Adrenal gland (tissue), 5 donors: Measurements from ENCODE around the gene RGS6.

Experiments used
- POLR2A ChIP-seq, 2 donors: fragments of 450-650 bp; IDR thresholded peaks; one replicate each; pipeline ENCODE4 v1.6.1; 2017; ENCODE audit warnings: antibody characterized with exemption in 2 of 2, mild to moderate bottlenecking in 2 of 2, moderate library complexity in 1 of 2
- TF ChIP-seq, protein P1 (sequence below), 6 experiments: fragments of 450-650 bp in 4 of 6; fragments of 200-600 bp in 2 of 6; sonication (generic) in 1 of 6; IDR thresholded peaks; 1 replicate in 5 of 6; 2 replicates in 1 of 6; pipeline versions ENCODE4 v1.5.1 to v1.8.0; 2016 to 2021; ENCODE audit warnings: antibody characterized with exemption in 6 of 6, mild to moderate bottlenecking in 2 of 6, moderate library complexity in 1 of 6
- donor health status: DM: no; HTN: no; CAD: no.

DNA sequence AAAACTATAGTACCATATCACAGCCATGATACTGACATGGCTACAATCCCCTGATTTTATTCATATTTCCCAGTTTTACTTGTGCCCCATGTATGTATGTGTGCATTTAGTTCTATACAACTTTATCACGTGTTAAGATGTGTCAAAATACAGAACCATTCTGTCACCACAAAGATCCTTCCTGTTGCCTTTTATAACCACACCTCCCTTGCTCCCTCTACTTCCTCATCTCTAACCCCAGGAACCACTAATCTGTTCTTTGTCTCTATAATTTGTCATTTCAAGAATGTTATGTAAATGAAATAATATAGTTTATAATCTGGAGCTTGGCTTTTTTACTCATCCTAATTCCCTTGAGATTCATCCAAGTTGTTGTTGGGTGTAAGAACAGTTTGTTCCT is 603.3 kb downstream of the RGS6 start:
- TF ChIP-seq, protein P1, sequence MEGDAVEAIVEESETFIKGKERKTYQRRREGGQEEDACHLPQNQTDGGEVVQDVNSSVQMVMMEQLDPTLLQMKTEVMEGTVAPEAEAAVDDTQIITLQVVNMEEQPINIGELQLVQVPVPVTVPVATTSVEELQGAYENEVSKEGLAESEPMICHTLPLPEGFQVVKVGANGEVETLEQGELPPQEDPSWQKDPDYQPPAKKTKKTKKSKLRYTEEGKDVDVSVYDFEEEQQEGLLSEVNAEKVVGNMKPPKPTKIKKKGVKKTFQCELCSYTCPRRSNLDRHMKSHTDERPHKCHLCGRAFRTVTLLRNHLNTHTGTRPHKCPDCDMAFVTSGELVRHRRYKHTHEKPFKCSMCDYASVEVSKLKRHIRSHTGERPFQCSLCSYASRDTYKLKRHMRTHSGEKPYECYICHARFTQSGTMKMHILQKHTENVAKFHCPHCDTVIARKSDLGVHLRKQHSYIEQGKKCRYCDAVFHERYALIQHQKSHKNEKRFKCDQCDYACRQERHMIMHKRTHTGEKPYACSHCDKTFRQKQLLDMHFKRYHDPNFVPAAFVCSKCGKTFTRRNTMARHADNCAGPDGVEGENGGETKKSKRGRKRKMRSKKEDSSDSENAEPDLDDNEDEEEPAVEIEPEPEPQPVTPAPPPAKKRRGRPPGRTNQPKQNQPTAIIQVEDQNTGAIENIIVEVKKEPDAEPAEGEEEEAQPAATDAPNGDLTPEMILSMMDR (IDR thresholded peaks at IDR 0.05), result no peak
- no peak for TF ChIP-seq POLR2A (IDR thresholded peaks at IDR 0.05)
